Medulla oblongata (tissue), 1 donor: ENCODE results near the gene HOXB3.
"Not testable (repeated sequence)": the region's sequence is repeated elsewhere in the genome, so short reads cannot be mapped to it uniquely, and the experiment has no call there.

Experiments
- DNase-seq: peaks from one replicate; pipeline ENCODE4 v3.0.0-alpha.2; 2015; ENCODE audit errors: extremely low spot score

Gene HOXB3

GRCh38 chr17:48545539-48545938 lies 44.5 kb downstream of the HOXB3 start:
- no peak for DNase-seq

GRCh38 chr17:48545022-48545375 lies 45.0 kb downstream of the HOXB3 start, which contains the start of gene HOXB2:
HOXB2 (minus strand) TSS chr17:48545109; CDS start chr17:48544911, 198 bp downstream.
- DNase-seq = peak; percentile 77

GRCh38 chr17:48544349-48545021 lies 45.6 kb downstream of the HOXB3 start:
- peak; percentile 77 for DNase-seq

GRCh38 chr17:48543854-48544348 lies 46.1 kb downstream of the HOXB3 start:
- peak; percentile 26 for DNase-seq

GRCh38 chr17:48543107-48543853 lies 46.8 kb downstream of the HOXB3 start:
- DNase-seq = peak; percentile 39

GRCh38 chr17:48542698-48543106 lies 47.3 kb downstream of the HOXB3 start:
- no peak for DNase-seq

GRCh38 chr17:48542114-48542656 lies 47.9 kb downstream of the HOXB3 start:
- peak; percentile 28 for DNase-seq

GRCh38 chr17:48541577-48542113 lies 48.4 kb downstream of the HOXB3 start:
- peak; percentile 86 for DNase-seq

- DNase-seq = peak; percentile 41
Measured at GRCh38 chr17:48541036-48541576, 48.9 kb downstream of the HOXB3 start.

- DNase-seq = no peak
Measured at GRCh38 chr17:48540213-48540612, 49.8 kb downstream of the HOXB3 start.

GRCh38 chr17:48539177-48539576 lies 50.9 kb downstream of the HOXB3 start:
- DNase-seq = no peak

- no peak for DNase-seq
Measured at GRCh38 chr17:48537316-48537715, 52.7 kb downstream of the HOXB3 start.

- not testable (repeated sequence) for DNase-seq
Measured at GRCh38 chr17:48535793-48536559, 54.1 kb downstream of the HOXB3 start.

- DNase-seq = no peak
Measured at GRCh38 chr17:48532261-48532660, 57.8 kb downstream of the HOXB3 start.

GRCh38 chr17:48530887-48531272 lies 59.2 kb downstream of the HOXB3 start, which contains the start of gene HOXB1:
HOXB1 (minus strand) TSS chr17:48531011; CDS start chr17:48530904, 107 bp downstream.
- no peak for DNase-seq

- no peak for DNase-seq
Measured at GRCh38 chr17:48530208-48530886, 59.7 kb downstream of the HOXB3 start.

- DNase-seq = no peak
Measured at GRCh38 chr17:48529683-48530009, 60.4 kb downstream of the HOXB3 start.

- no peak for DNase-seq
Measured at GRCh38 chr17:48528936-48529682, 60.9 kb downstream of the HOXB3 start.

GRCh38 chr17:48528153-48528935 lies 61.7 kb downstream of the HOXB3 start:
- no peak for DNase-seq
